Measurements from ENCODE around the gene RPL13A. TPM values are rescaled to one million over a fixed set of nuclear protein-coding genes. Genes with fewer than 3 reads are reported as not detected.
"Not testable (repeated sequence)": the region's sequence is repeated elsewhere in the genome, so short reads cannot be mapped to it uniquely, and the experiment has no call there.

Gene RPL13A
- total RNA-seq, 2 experiments from 2014 or later, result 3,861 to 3,967 TPM

DNA sequence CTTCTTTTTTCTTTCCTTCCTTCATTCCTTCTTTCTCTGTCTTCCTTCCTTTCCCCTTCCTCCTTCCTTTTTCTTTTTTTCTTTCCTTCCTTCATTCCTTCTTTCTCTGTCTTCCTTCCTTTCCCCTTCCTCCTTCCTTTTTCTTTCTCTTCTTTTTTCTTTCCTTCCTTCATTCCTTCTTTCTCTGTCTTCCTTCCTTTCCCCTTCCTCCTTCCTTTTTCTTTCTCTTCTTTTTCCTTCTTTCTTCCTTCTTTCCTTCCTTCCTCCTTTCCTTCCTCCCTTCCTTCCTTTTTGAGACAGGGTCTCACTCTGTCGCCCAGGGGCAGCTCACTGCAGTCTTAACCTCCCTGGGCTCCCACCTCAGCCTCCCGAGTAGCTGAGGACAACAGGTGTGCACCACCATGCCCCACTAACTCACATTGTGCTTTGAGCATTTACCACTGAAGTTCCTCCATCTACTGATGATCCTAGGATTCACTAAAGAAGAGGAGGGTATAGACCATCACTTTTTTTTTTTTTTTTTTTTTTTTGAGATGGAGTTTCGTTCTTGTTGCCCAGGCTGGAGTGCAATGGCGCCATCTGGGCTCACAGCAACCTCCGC is 43.2 kb upstream of the RPL13A start:
- H3K9me3 Mint-ChIP-seq (ENCODE audit: low read depth); POLR2A ChIA-PET; DNase-seq; ATAC-seq: not testable (repeated sequence)
- CTCF ChIA-PET, result interaction anchor here (0.7 to 2.3 kb wide), 4 partner anchors 10 to 52 kb away, joined by 3 to 7 read pairs (median 4); partner anchors contain the start of gene FLT3LG
- Mint-ChIP-seq H3K36me3 (ENCODE audit: low read depth) (peaks cover 22% of the 10 kb centered on the region), H3K27me3 (peaks cover 31% of the 10 kb centered on the region), H3K4me1 (peaks cover 37% of the 10 kb centered on the region), H3K4me3 (peak overlapping the region; percentile 73), H3K27ac (peak overlapping the region; percentile 42)
- intact Hi-C loops (cut with DNase I, micrococcal nuclease), result loop anchor here in 1 of 2 experiments (5.0 kb wide), 1 partner anchor 37 kb away; no protein-coding TSS in a partner anchor

DNA sequence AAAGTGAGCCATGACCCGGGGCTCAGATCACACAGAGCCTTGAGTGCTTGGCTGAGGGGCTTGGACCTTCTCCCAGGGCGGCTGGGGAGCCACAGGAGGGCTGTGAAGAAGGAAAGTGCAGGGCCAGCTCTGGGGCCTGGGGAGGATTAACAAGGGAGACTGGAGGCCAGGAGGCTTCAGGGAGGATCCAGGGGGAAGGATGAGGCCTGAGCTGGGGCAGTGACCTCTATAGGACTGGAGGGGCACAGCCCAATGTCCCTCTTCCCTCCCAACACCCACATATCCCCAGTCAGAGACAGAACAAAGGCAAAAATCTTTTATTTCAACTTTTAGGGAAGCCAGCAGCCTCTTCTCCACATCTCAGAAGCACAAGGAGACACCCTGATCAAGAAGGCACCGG is 41.4 kb upstream of the RPL13A start:
- no peak overlapping the region for H3K27ac Mint-ChIP-seq
- no peaks in the 10 kb centered on the region for H3K9me3 Mint-ChIP-seq (ENCODE audit: low read depth)
- ATAC-seq (no peak), DNase-seq (no peak)
- H3K27me3 Mint-ChIP-seq, result peaks cover 14% of the 10 kb centered on the region
- H3K36me3 Mint-ChIP-seq (ENCODE audit: low read depth), result peaks cover 35% of the 10 kb centered on the region
- ChIA-PET CTCF (interaction anchor here (0.6 to 2.3 kb wide), 7 partner anchors 24 to 1167 kb away, joined by 3 to 7 read pairs (median 3); partner anchors contain the start of gene FLT3LG), POLR2A (no interaction called here)
- peaks cover 46% of the 10 kb centered on the region for H3K4me1 Mint-ChIP-seq
- intact Hi-C loops (cut with DNase I, micrococcal nuclease), result no loop called here
- no peak overlapping the region for H3K4me3 Mint-ChIP-seq

- DNase-seq (peak; percentile 59), ATAC-seq (no peak)
- POLR2A ChIA-PET, result interaction anchor here (0.6 kb wide), 2 partner anchors 164 to 185 kb away, joined by 3 read pairs; no protein-coding TSS in a partner anchor
Observed at GRCh38 chr19:49447485-49448431, 39.6 kb upstream of the RPL13A start.

GRCh38 chr19:49448432-49448786 is 39.0 kb upstream of the RPL13A start:
- Mint-ChIP-seq H3K4me3 (no peak overlapping the region), H3K27ac (peak overlapping the region; percentile 47), H3K36me3 (ENCODE audit: low read depth) (peaks cover 44% of the 10 kb centered on the region), H3K4me1 (peaks cover 42% of the 10 kb centered on the region), H3K9me3 (ENCODE audit: low read depth) (no peaks in the 10 kb centered on the region), H3K27me3 (no peaks in the 10 kb centered on the region)
- ATAC-seq (no peak), DNase-seq (no peak)
- intact Hi-C loops (cut with DNase I, micrococcal nuclease), result no loop called here
- POLR2A ChIA-PET, result interaction anchor here (0.6 kb wide), 1 partner anchor 186 kb away, joined by 3 read pairs; no protein-coding TSS in a partner anchor
- CTCF ChIA-PET, result interaction anchor here (0.8 to 1.2 kb wide), 2 partner anchors 14 to 22 kb away, joined by 4 read pairs; no protein-coding TSS in a partner anchor

More at GRCh38 chr19:49447485-49448431, 39.6 kb upstream of the RPL13A start:
- peak overlapping the region; percentile 47 for H3K27ac Mint-ChIP-seq
- no peak overlapping the region for H3K4me3 Mint-ChIP-seq
- intact Hi-C loops (cut with DNase I, micrococcal nuclease), result no loop called here
- H3K27me3 Mint-ChIP-seq, result peaks cover under 1% of the 10 kb centered on the region
- CTCF ChIA-PET, result interaction anchor here (0.8 to 1.2 kb wide), 2 partner anchors 13 to 23 kb away, joined by 4 read pairs; no protein-coding TSS in a partner anchor
- H3K36me3 Mint-ChIP-seq (ENCODE audit: low read depth), result peaks cover 43% of the 10 kb centered on the region
- peaks cover 40% of the 10 kb centered on the region for H3K4me1 Mint-ChIP-seq
- H3K9me3 Mint-ChIP-seq (ENCODE audit: low read depth), result no peaks in the 10 kb centered on the region

- H3K9me3 Mint-ChIP-seq (ENCODE audit: low read depth), result no peaks in the 10 kb centered on the region
- H3K36me3 Mint-ChIP-seq (ENCODE audit: low read depth), result peaks cover 52% of the 10 kb centered on the region
- H3K27me3 Mint-ChIP-seq, result no peaks in the 10 kb centered on the region
- DNase-seq (no peak), ATAC-seq (no peak)
- ChIA-PET CTCF (interaction anchor here (1.9 kb wide), 1 partner anchor 20 kb away, joined by 8 read pairs; no protein-coding TSS in a partner anchor), POLR2A (no interaction called here)
- H3K27ac Mint-ChIP-seq, result peak overlapping the region; percentile 100
- peaks cover 41% of the 10 kb centered on the region for H3K4me1 Mint-ChIP-seq
- H3K4me3 Mint-ChIP-seq, result peak overlapping the region; percentile 100
- intact Hi-C loops (cut with DNase I, micrococcal nuclease), result loop anchor here (5.0 kb wide), 3 partner anchors 37 to 813 kb away; partner anchors contain the start of genes AP2A1 (in 1 of the 2), DBP (in 1 of the 2) and RPL13A (in 1 of the 2)
Observed at GRCh38 chr19:49450405-49450804, 37.0 kb upstream of the RPL13A start.

GRCh38 chr19:49451430-49452181 is 35.8 kb upstream of the RPL13A start, which contains the start of gene PIH1D1:
Gene PIH1D1, minus strand, starts transcription at chr19:49451814. Its CDS starts 240 bp downstream, at chr19:49451574.
- POLR2A ChIA-PET, result interaction anchor here (0.6 to 3.4 kb wide), 7 partner anchors 18 to 158 kb away, joined by 3 to 18 read pairs (median 5); partner anchors contain the start of gene RPS11
- Mint-ChIP-seq H3K36me3 (ENCODE audit: low read depth) (peaks cover 53% of the 10 kb centered on the region), H3K4me3 (peak within 1 kb of the TSS; percentile 100), H3K9me3 (ENCODE audit: low read depth) (no peaks in the 10 kb centered on the region), H3K27me3 (no peaks in the 10 kb centered on the region), H3K4me1 (peaks cover 50% of the 10 kb centered on the region), H3K27ac (peak within 1 kb of the TSS; percentile 100)
- intact Hi-C loops (cut with DNase I, micrococcal nuclease), result loop anchor here (1.0 to 5.0 kb wide), 8 partner anchors 8 to 814 kb away; partner anchors contain the start of genes AP2A1 (in 1 of the 2), DBP (in 1 of the 2), NOSIP (in 1 of the 2) and RPL13A (in 1 of the 2)
- CTCF ChIA-PET, result interaction anchor here (0.6 to 1.9 kb wide), 10 partner anchors 19 to 338 kb away, joined by 3 to 8 read pairs (median 3); partner anchors contain the start of gene RPS11
- peak; percentile 98 for DNase-seq
- ATAC-seq, result peak; percentile 71

- no peaks in the 10 kb centered on the region for H3K9me3 Mint-ChIP-seq (ENCODE audit: low read depth)
- peaks cover 44% of the 10 kb centered on the region for H3K36me3 Mint-ChIP-seq (ENCODE audit: low read depth)
- no peaks in the 10 kb centered on the region for H3K27me3 Mint-ChIP-seq
- DNase-seq (peak; percentile 99), ATAC-seq (peak; percentile 89)
- intact Hi-C loops (cut with DNase I, micrococcal nuclease), result loop anchor here (1.0 to 5.0 kb wide), 17 partner anchors 16 to 816 kb away; partner anchors contain the start of genes RPL13A (in 2 of the 2), RPS11 (in 2 of the 2), AKT1S1 (in 1 of the 2) and AP2A1 (in 1 of the 2)
- CTCF ChIA-PET, result interaction anchor here (0.5 to 3.2 kb wide), 6 partner anchors 9 to 740 kb away, joined by 3 to 23 read pairs (median 4); no protein-coding TSS in a partner anchor
- H3K4me1 Mint-ChIP-seq, result peaks cover 52% of the 10 kb centered on the region
- POLR2A ChIA-PET, result interaction anchor here (0.7 to 3.4 kb wide), 7 partner anchors 16 to 1136 kb away, joined by 3 to 18 read pairs (median 3); partner anchors contain the start of gene RPS11
- H3K4me3 Mint-ChIP-seq, result peak within 1 kb of the TSS; percentile 100
- H3K27ac Mint-ChIP-seq, result peak within 1 kb of the TSS; percentile 100
Observed at GRCh38 chr19:49453013-49453756, 34.2 kb upstream of the RPL13A start, which contains the start of gene ALDH16A1. Gene ALDH16A1, plus strand, starts transcription at chr19:49453225. Its CDS starts 107 bp downstream, at chr19:49453332.

DNA sequence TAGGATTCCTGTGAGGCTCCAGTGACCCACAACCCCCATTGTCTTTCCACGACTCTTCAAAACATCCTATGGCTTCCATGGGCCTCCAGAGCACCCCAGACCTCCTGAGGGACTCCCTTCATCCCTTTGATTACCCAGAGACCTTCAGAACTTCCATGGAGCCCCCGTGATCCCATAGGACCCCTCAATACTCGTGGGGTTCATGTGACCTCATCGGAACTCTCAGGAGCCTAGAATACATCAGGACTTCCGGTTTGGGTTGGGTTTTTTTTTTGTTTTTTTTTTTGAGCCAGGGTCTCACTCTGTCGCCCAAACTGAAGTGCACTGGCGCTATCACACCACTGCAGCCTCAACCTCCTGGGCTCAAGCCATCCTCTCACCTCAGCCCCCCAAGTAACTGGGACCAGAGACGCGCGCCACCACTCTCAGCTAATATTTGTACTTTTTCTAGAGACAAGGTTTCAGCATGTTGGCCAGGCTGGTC is 33.6 kb upstream of the RPL13A start:
- Mint-ChIP-seq H3K36me3 (ENCODE audit: low read depth) (peaks cover 38% of the 10 kb centered on the region), H3K4me3 (peak overlapping the region; percentile 100), H3K27me3 (no peaks in the 10 kb centered on the region), H3K27ac (peak overlapping the region; percentile 100), H3K9me3 (ENCODE audit: low read depth) (no peaks in the 10 kb centered on the region), H3K4me1 (peaks cover 47% of the 10 kb centered on the region)
- ATAC-seq (no peak), DNase-seq (no peak)
- intact Hi-C loops (cut with DNase I, micrococcal nuclease), result loop anchor here (1.0 to 5.0 kb wide), 17 partner anchors 16 to 816 kb away; partner anchors contain the start of genes RPL13A (in 2 of the 2), RPS11 (in 2 of the 2), AKT1S1 (in 1 of the 2) and AP2A1 (in 1 of the 2)
- ChIA-PET POLR2A (interaction anchor here (0.7 to 3.4 kb wide), 8 partner anchors 16 to 1137 kb away, joined by 3 to 18 read pairs (median 3); partner anchors contain the start of gene RPS11), CTCF (interaction anchor here (0.5 to 3.2 kb wide), 6 partner anchors 9 to 642 kb away, joined by 3 to 23 read pairs (median 3); no protein-coding TSS in a partner anchor)

- peak overlapping the region; percentile 1 for H3K27ac Mint-ChIP-seq
Observed at GRCh38 chr19:49455773-49456172, 31.6 kb upstream of the RPL13A start.

More at GRCh38 chr19:49455773-49456172, 31.6 kb upstream of the RPL13A start:
- Mint-ChIP-seq H3K4me1 (peaks cover 31% of the 10 kb centered on the region), H3K9me3 (ENCODE audit: low read depth) (no peaks in the 10 kb centered on the region), H3K27me3 (no peaks in the 10 kb centered on the region), H3K36me3 (ENCODE audit: low read depth) (peaks cover 28% of the 10 kb centered on the region), H3K4me3 (no peak overlapping the region)
- DNase-seq (no peak), ATAC-seq (no peak)
- intact Hi-C loops (cut with DNase I, micrococcal nuclease), result no loop called here
- POLR2A ChIA-PET, result interaction anchor here (0.6 to 1.0 kb wide), 2 partner anchors 13 to 357 kb away, joined by 3 read pairs; no protein-coding TSS in a partner anchor
- CTCF ChIA-PET, result interaction anchor here (3.2 kb wide), 1 partner anchor 14 kb away, joined by 23 read pairs; no protein-coding TSS in a partner anchor
